ENCODE measurements around the gene KIF3B. TPM values are rescaled to one million over a fixed set of nuclear protein-coding genes. Genes with fewer than 3 reads are reported as not detected.

The KIF3B gene
- total RNA-seq, 1 donor from 2014 or later = 20.1 TPM

- Histone ChIP-seq H3K27me3 (no peaks in the 10 kb centered on the region), H3K27ac (no peak overlapping the region), H3K36me3 (peaks cover 11 to 24% of the 10 kb centered on the region in 2 donors), H3K9me3 (no peaks in the 10 kb centered on the region), H3K4me3 (no peak overlapping the region), H3K4me1 (no peaks in the 10 kb centered on the region)
- intact Hi-C loops (cut with DNase I) = no loop called here
- DNase-seq (ENCODE audit: low spot score in 2 of 2) = no peak
- TF ChIP-seq CTCF (IDR thresholded peaks at IDR 0.05) = no peak
These were observed 48.5 kb downstream of the KIF3B start for GRCh38 chr20:32325706-32326503.

- Histone ChIP-seq H3K4me3 (no peak overlapping the region), H3K9me3 (no peaks in the 10 kb centered on the region), H3K36me3 (peaks cover 15 to 29% of the 10 kb centered on the region in 2 donors), H3K27me3 (no peaks in the 10 kb centered on the region), H3K4me1 (no peaks in the 10 kb centered on the region), H3K27ac (no peak overlapping the region)
- TF ChIP-seq CTCF (IDR thresholded peaks at IDR 0.05) = no peak
- DNase-seq (ENCODE audit: low spot score in 2 of 2) = no peak
- intact Hi-C loops (cut with DNase I) = no loop called here
These were observed 49.0 kb downstream of the KIF3B start for GRCh38 chr20:32326504-32326845.

GRCh38 chr20:32327087-32327681 is 49.7 kb downstream of the KIF3B start:
- TF ChIP-seq CTCF (IDR thresholded peaks at IDR 0.05) = no peak
- no peaks in the 10 kb centered on the region for H3K27me3 ChIP-seq
- H3K4me1 ChIP-seq = no peaks in the 10 kb centered on the region
- H3K36me3 ChIP-seq = peaks cover 18 to 36% of the 10 kb centered on the region in 2 donors
- H3K9me3 ChIP-seq = no peaks in the 10 kb centered on the region
- no peak overlapping the region for H3K4me3 ChIP-seq
- intact Hi-C loops (cut with DNase I) = no loop called here
- no peak for DNase-seq (ENCODE audit: low spot score in 2 of 2)
- H3K27ac ChIP-seq = no peak overlapping the region

GRCh38 chr20:32329817-32330554 is 52.5 kb downstream of the KIF3B start:
- Histone ChIP-seq H3K9me3 (no peaks in the 10 kb centered on the region), H3K4me1 (no peaks in the 10 kb centered on the region), H3K36me3 (peaks cover 18 to 41% of the 10 kb centered on the region in 2 donors), H3K27me3 (no peaks in the 10 kb centered on the region), H3K4me3 (no peak overlapping the region), H3K27ac (no peak overlapping the region)
- intact Hi-C loops (cut with DNase I) = no loop called here
- no peak for DNase-seq (ENCODE audit: low spot score in 2 of 2)
- no peak for TF ChIP-seq CTCF (IDR thresholded peaks at IDR 0.05)

GRCh38 chr20:32330555-32330897 is 53.1 kb downstream of the KIF3B start:
- H3K4me3 ChIP-seq = no peak overlapping the region
- no peak for TF ChIP-seq CTCF (IDR thresholded peaks at IDR 0.05)
- H3K27me3 ChIP-seq = no peaks in the 10 kb centered on the region
- peaks cover 18 to 41% of the 10 kb centered on the region in 2 donors for H3K36me3 ChIP-seq
- no peaks in the 10 kb centered on the region for H3K4me1 ChIP-seq
- no peaks in the 10 kb centered on the region for H3K9me3 ChIP-seq
- DNase-seq (ENCODE audit: low spot score in 2 of 2) = no peak
- H3K27ac ChIP-seq = no peak overlapping the region
- intact Hi-C loops (cut with DNase I) = no loop called here
